Activated gamma-delta T cell treated with Interleukin-2 at 50 U/mL for 16 hours (primary cell): ENCODE data around the gene SLC25A1.
"Not testable (repeated sequence)": the region's sequence is repeated elsewhere in the genome, so short reads cannot be mapped to it uniquely, and the experiment has no call there.

Experiments
- DNase-seq: peaks from one replicate; pipeline ENCODE4 v3.0.0-alpha.2; 2020

The SLC25A1 gene

GRCh38 chr22:19203834-19204233 is 25.3 kb upstream of the SLC25A1 start:
- DNase-seq: no peak

- not testable (repeated sequence) for DNase-seq
These were observed 24.3 kb upstream of the SLC25A1 start for GRCh38 chr22:19202799-19203186.

- no peak for DNase-seq
These were observed 23.6 kb upstream of the SLC25A1 start for GRCh38 chr22:19201869-19202798.

- no peak for DNase-seq
These were observed 22.8 kb upstream of the SLC25A1 start for GRCh38 chr22:19201130-19201868.

- DNase-seq: no peak
These were observed 20.9 kb upstream of the SLC25A1 start for GRCh38 chr22:19199479-19199878.

- DNase-seq: no peak
These were observed 19.7 kb upstream of the SLC25A1 start for GRCh38 chr22:19197997-19198865.

GRCh38 chr22:19196841-19197612 is 18.5 kb upstream of the SLC25A1 start:
- DNase-seq: no peak

GRCh38 chr22:19195796-19196731 is 17.5 kb upstream of the SLC25A1 start:
- no peak for DNase-seq

- DNase-seq: no peak
These were observed 16.4 kb upstream of the SLC25A1 start for GRCh38 chr22:19194766-19195536.

- DNase-seq: no peak
These were observed 15.3 kb upstream of the SLC25A1 start for GRCh38 chr22:19193879-19194278.

- DNase-seq: no peak
These were observed 9.4 kb upstream of the SLC25A1 start for GRCh38 chr22:19187716-19188563.

- no peak for DNase-seq
These were observed 5.9 kb upstream of the SLC25A1 start for GRCh38 chr22:19184276-19184997.

GRCh38 chr22:19183216-19183615 is 4.7 kb upstream of the SLC25A1 start:
- DNase-seq: no peak

- DNase-seq: no peak
These were observed 4.1 kb upstream of the SLC25A1 start for GRCh38 chr22:19182472-19183157.

- DNase-seq: no peak
These were observed 3.4 kb upstream of the SLC25A1 start for GRCh38 chr22:19181786-19182471.

GRCh38 chr22:19180740-19181410 is 2.3 kb upstream of the SLC25A1 start:
- DNase-seq: no peak

- DNase-seq: no peak
These were observed 1.7 kb upstream of the SLC25A1 start for GRCh38 chr22:19180234-19180633.
